ENCODE data around the gene KCNQ1.

Gene KCNQ1

GRCh38 chr11:2788168-2789071 is 343.6 kb downstream of the KCNQ1 start:
- no peak overlapping the region for H3K27ac Mint-ChIP-seq
- no peaks in the 10 kb centered on the region for H3K36me3 Mint-ChIP-seq (ENCODE audit: low read depth)
- no peaks in the 10 kb centered on the region for H3K4me1 Mint-ChIP-seq (ENCODE audit: low read depth)
- H3K27me3 Mint-ChIP-seq (ENCODE audit: low read depth) = peaks cover 17% of the 10 kb centered on the region
- H3K4me3 Mint-ChIP-seq = no peak overlapping the region
- H3K9me3 Mint-ChIP-seq = no peaks in the 10 kb centered on the region

- Mint-ChIP-seq H3K36me3 (ENCODE audit: low read depth) (no peaks in the 10 kb centered on the region), H3K4me1 (ENCODE audit: low read depth) (no peaks in the 10 kb centered on the region), H3K27ac (no peak overlapping the region), H3K4me3 (no peak overlapping the region), H3K27me3 (ENCODE audit: low read depth) (peaks cover 17% of the 10 kb centered on the region), H3K9me3 (no peaks in the 10 kb centered on the region)
Measured at GRCh38 chr11:2789331-2789730, 344.5 kb downstream of the KCNQ1 start.

GRCh38 chr11:2789791-2790567 is 345.2 kb downstream of the KCNQ1 start:
- H3K4me3 Mint-ChIP-seq = no peak overlapping the region
- H3K27me3 Mint-ChIP-seq (ENCODE audit: low read depth) = peaks cover 14% of the 10 kb centered on the region
- H3K36me3 Mint-ChIP-seq (ENCODE audit: low read depth) = no peaks in the 10 kb centered on the region
- no peak overlapping the region for H3K27ac Mint-ChIP-seq
- no peaks in the 10 kb centered on the region for H3K4me1 Mint-ChIP-seq (ENCODE audit: low read depth)
- H3K9me3 Mint-ChIP-seq = no peaks in the 10 kb centered on the region

GRCh38 chr11:2790568-2790921 is 345.7 kb downstream of the KCNQ1 start:
- Mint-ChIP-seq H3K36me3 (ENCODE audit: low read depth) (no peaks in the 10 kb centered on the region), H3K4me1 (ENCODE audit: low read depth) (no peaks in the 10 kb centered on the region), H3K9me3 (no peaks in the 10 kb centered on the region), H3K27me3 (ENCODE audit: low read depth) (peaks cover 11% of the 10 kb centered on the region), H3K4me3 (no peak overlapping the region), H3K27ac (no peak overlapping the region)

- no peaks in the 10 kb centered on the region for H3K4me1 Mint-ChIP-seq (ENCODE audit: low read depth)
- no peak overlapping the region for H3K27ac Mint-ChIP-seq
- no peaks in the 10 kb centered on the region for H3K36me3 Mint-ChIP-seq (ENCODE audit: low read depth)
- no peak overlapping the region for H3K4me3 Mint-ChIP-seq
- H3K9me3 Mint-ChIP-seq = no peaks in the 10 kb centered on the region
- H3K27me3 Mint-ChIP-seq (ENCODE audit: low read depth) = peaks cover 7% of the 10 kb centered on the region
Measured at GRCh38 chr11:2791139-2791520, 346.3 kb downstream of the KCNQ1 start.

- no peak overlapping the region for H3K27ac Mint-ChIP-seq
- H3K4me3 Mint-ChIP-seq = no peak overlapping the region
- no peaks in the 10 kb centered on the region for H3K4me1 Mint-ChIP-seq (ENCODE audit: low read depth)
- H3K36me3 Mint-ChIP-seq (ENCODE audit: low read depth) = no peaks in the 10 kb centered on the region
- no peaks in the 10 kb centered on the region for H3K9me3 Mint-ChIP-seq
- peaks cover under 1% of the 10 kb centered on the region for H3K27me3 Mint-ChIP-seq (ENCODE audit: low read depth)
Measured at GRCh38 chr11:2791521-2792380, 346.9 kb downstream of the KCNQ1 start.

- H3K9me3 Mint-ChIP-seq = no peaks in the 10 kb centered on the region
- H3K4me1 Mint-ChIP-seq (ENCODE audit: low read depth) = no peaks in the 10 kb centered on the region
- no peak overlapping the region for H3K27ac Mint-ChIP-seq
- H3K27me3 Mint-ChIP-seq (ENCODE audit: low read depth) = no peaks in the 10 kb centered on the region
- H3K36me3 Mint-ChIP-seq (ENCODE audit: low read depth) = no peaks in the 10 kb centered on the region
- no peak overlapping the region for H3K4me3 Mint-ChIP-seq
Measured at GRCh38 chr11:2792381-2793250, 347.8 kb downstream of the KCNQ1 start.

- no peak overlapping the region for H3K27ac Mint-ChIP-seq
- no peaks in the 10 kb centered on the region for H3K36me3 Mint-ChIP-seq (ENCODE audit: low read depth)
- H3K27me3 Mint-ChIP-seq (ENCODE audit: low read depth) = no peaks in the 10 kb centered on the region
- H3K9me3 Mint-ChIP-seq = no peaks in the 10 kb centered on the region
- H3K4me1 Mint-ChIP-seq (ENCODE audit: low read depth) = no peaks in the 10 kb centered on the region
- no peak overlapping the region for H3K4me3 Mint-ChIP-seq
Measured at GRCh38 chr11:2793701-2794045, 348.9 kb downstream of the KCNQ1 start.

GRCh38 chr11:2794046-2794967 is 349.5 kb downstream of the KCNQ1 start:
- H3K27ac Mint-ChIP-seq = no peak overlapping the region

GRCh38 chr11:2794968-2795322 is 350.1 kb downstream of the KCNQ1 start:
- no peaks in the 10 kb centered on the region for H3K36me3 Mint-ChIP-seq (ENCODE audit: low read depth)
- no peaks in the 10 kb centered on the region for H3K27me3 Mint-ChIP-seq (ENCODE audit: low read depth)
- no peaks in the 10 kb centered on the region for H3K9me3 Mint-ChIP-seq
- H3K4me1 Mint-ChIP-seq (ENCODE audit: low read depth) = no peaks in the 10 kb centered on the region
- H3K4me3 Mint-ChIP-seq = no peak overlapping the region
- H3K27ac Mint-ChIP-seq = no peak overlapping the region

More at GRCh38 chr11:2794046-2794967, 349.5 kb downstream of the KCNQ1 start:
- no peaks in the 10 kb centered on the region for H3K36me3 Mint-ChIP-seq (ENCODE audit: low read depth)
- H3K27me3 Mint-ChIP-seq (ENCODE audit: low read depth) = no peaks in the 10 kb centered on the region
- no peaks in the 10 kb centered on the region for H3K4me1 Mint-ChIP-seq (ENCODE audit: low read depth)
- no peaks in the 10 kb centered on the region for H3K9me3 Mint-ChIP-seq
- no peak overlapping the region for H3K4me3 Mint-ChIP-seq

GRCh38 chr11:2795491-2795991 is 350.7 kb downstream of the KCNQ1 start:
- H3K36me3 Mint-ChIP-seq (ENCODE audit: low read depth) = no peaks in the 10 kb centered on the region
- no peak overlapping the region for H3K4me3 Mint-ChIP-seq
- no peak overlapping the region for H3K27ac Mint-ChIP-seq
- no peaks in the 10 kb centered on the region for H3K4me1 Mint-ChIP-seq (ENCODE audit: low read depth)
- no peaks in the 10 kb centered on the region for H3K9me3 Mint-ChIP-seq
- no peaks in the 10 kb centered on the region for H3K27me3 Mint-ChIP-seq (ENCODE audit: low read depth)

GRCh38 chr11:2796091-2796490 is 351.3 kb downstream of the KCNQ1 start:
- Mint-ChIP-seq H3K4me1 (ENCODE audit: low read depth) (no peaks in the 10 kb centered on the region), H3K27me3 (ENCODE audit: low read depth) (no peaks in the 10 kb centered on the region), H3K9me3 (no peaks in the 10 kb centered on the region), H3K36me3 (ENCODE audit: low read depth) (no peaks in the 10 kb centered on the region), H3K27ac (no peak overlapping the region), H3K4me3 (no peak overlapping the region)
